ENCODE measurements around the gene RBM22.
A peak's percentile ranks its signal among the peaks of the same experiment; 100 is the strongest.

Gene RBM22

DNA sequence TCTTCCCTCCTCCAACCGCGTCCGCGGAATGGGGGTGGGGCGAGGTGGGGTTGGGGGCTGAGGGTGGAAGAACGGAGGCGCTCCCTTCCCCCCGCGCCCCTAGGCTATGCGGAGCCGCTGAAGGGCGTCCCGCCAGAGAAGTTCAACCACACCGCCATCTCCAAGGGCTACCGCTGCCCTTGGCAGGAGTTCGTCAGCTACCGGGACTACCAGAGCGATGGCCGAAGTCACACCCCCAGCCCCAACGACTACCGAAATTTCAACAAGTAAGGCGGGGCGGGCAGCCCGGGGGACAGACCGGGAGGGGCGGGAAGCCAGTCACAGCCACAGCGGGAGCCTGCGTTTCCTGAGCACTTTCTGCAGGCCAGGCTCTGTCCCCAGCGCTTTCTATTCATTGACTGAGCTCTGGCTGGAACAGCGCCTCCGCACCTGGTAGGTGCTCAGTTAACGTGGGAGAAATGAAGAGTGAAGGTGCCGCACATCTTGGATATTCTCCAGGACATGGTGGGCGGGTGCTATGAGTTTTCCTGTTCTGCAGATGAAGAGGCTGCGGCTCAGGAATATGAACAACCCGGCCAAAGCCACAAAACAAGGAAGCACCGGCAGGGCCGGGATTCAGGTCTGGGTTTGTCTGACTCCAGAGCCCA is 28.5 kb downstream of the RBM22 start:
- TF ChIP-seq, protein P1, sequence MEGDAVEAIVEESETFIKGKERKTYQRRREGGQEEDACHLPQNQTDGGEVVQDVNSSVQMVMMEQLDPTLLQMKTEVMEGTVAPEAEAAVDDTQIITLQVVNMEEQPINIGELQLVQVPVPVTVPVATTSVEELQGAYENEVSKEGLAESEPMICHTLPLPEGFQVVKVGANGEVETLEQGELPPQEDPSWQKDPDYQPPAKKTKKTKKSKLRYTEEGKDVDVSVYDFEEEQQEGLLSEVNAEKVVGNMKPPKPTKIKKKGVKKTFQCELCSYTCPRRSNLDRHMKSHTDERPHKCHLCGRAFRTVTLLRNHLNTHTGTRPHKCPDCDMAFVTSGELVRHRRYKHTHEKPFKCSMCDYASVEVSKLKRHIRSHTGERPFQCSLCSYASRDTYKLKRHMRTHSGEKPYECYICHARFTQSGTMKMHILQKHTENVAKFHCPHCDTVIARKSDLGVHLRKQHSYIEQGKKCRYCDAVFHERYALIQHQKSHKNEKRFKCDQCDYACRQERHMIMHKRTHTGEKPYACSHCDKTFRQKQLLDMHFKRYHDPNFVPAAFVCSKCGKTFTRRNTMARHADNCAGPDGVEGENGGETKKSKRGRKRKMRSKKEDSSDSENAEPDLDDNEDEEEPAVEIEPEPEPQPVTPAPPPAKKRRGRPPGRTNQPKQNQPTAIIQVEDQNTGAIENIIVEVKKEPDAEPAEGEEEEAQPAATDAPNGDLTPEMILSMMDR (conservative IDR thresholded peaks at IDR 0.05; ENCODE audit: low read length), result no peak
- TF ChIP-seq EZH2phosphoT487 (IDR thresholded peaks at IDR 0.05; ENCODE audit: borderline replicate concordance), result no peak
- Histone ChIP-seq H3K36me3 (ENCODE audit: insufficient read depth, low read length) (no peaks in the 10 kb centered on the region), H3K27me3 (ENCODE audit: insufficient read depth, low read length, poor library complexity, severe bottlenecking) (no peaks in the 10 kb centered on the region), H3K9ac (ENCODE audit: low read depth, low read length, poor library complexity, severe bottlenecking) (peak overlapping the region; percentile 49), H4K20me1 (ENCODE audit: insufficient read depth, low read length, poor library complexity, severe bottlenecking) (no peaks in the 10 kb centered on the region), H3F3A (ENCODE audit: low read depth) (no peaks in the 10 kb centered on the region; the same call in 1 of the 2 replicates), H3K9me3 (ENCODE audit: insufficient read depth, low read depth, low read length) (no peaks in the 10 kb centered on the region), H3K4me1 (ENCODE audit: insufficient read depth, low read length, poor library complexity, severe bottlenecking) (no peaks in the 10 kb centered on the region), H2AFZ (ENCODE audit: low read length) (peak overlapping the region; percentile 75), H3K4me2 (ENCODE audit: low read depth, low read length, poor library complexity, severe bottlenecking) (peak overlapping the region; percentile 50), H3K79me2 (ENCODE audit: insufficient read depth, low read length) (no peaks in the 10 kb centered on the region), H3K4me3 (ENCODE audit: low read length, poor library complexity, severe bottlenecking) (peak overlapping the region; percentile 62), H3K9me2 (replicated peaks; ENCODE audit: low read depth, low read length) (no peaks in the 10 kb centered on the region)

DNA sequence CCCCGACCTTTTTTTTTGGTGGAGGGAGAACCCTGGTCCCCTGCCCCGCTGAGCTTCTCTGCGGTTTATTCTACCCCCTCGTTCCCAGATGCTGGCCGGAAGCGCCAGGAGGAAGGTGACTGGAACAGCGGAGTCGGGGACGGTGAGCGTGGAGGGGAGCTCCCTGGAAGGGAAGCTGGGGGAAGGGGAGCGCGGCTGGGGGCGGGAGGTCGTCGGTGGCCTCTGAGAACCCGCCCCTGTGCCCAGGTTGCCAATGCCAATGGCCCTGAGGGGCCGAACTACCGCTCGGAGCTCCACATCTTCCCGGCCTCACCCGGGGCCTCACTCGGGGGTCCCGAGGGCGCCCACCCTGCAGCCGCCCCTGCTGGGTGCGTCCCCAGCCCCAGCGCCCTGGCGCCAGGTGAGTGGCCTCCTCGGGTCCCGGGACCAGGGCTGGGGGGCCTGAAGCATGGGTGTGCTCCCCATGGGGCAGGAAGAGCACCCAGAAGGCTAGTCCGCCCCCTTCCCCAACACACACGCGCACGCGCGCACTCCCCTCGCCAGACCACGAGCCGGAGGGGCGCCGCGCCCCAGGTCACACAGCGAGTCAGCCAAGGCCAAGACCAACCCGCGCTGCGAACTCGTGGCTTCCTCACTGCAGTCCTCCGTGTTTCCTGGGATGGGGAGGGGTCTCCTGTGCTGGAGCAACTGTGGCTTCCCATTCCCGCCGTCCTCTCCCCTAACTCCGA is 29.2 kb downstream of the RBM22 start:
- Histone ChIP-seq H3K36me3 (ENCODE audit: insufficient read depth, low read length) (no peaks in the 10 kb centered on the region), H4K20me1 (ENCODE audit: insufficient read depth, low read length, poor library complexity, severe bottlenecking) (no peaks in the 10 kb centered on the region), H3F3A (ENCODE audit: low read depth) (no peaks in the 10 kb centered on the region; the same call in 1 of the 2 replicates), H3K4me3 (ENCODE audit: low read length, poor library complexity, severe bottlenecking) (peak overlapping the region; percentile 62), H2AFZ (ENCODE audit: low read length) (peak overlapping the region; percentile 75), H3K9ac (ENCODE audit: low read depth, low read length, poor library complexity, severe bottlenecking) (peak overlapping the region; percentile 49), H3K4me2 (ENCODE audit: low read depth, low read length, poor library complexity, severe bottlenecking) (peak overlapping the region; percentile 50), H3K4me1 (ENCODE audit: insufficient read depth, low read length, poor library complexity, severe bottlenecking) (no peaks in the 10 kb centered on the region), H3K9me3 (ENCODE audit: insufficient read depth, low read depth, low read length) (no peaks in the 10 kb centered on the region), H3K79me2 (ENCODE audit: insufficient read depth, low read length) (no peaks in the 10 kb centered on the region), H3K9me2 (replicated peaks; ENCODE audit: low read depth, low read length) (no peaks in the 10 kb centered on the region), H3K27me3 (ENCODE audit: insufficient read depth, low read length, poor library complexity, severe bottlenecking) (no peaks in the 10 kb centered on the region)
- TF ChIP-seq EZH2phosphoT487 (IDR thresholded peaks at IDR 0.05; ENCODE audit: borderline replicate concordance), result no peak
- TF ChIP-seq, protein P1 (conservative IDR thresholded peaks at IDR 0.05; ENCODE audit: low read length), result no peak

DNA sequence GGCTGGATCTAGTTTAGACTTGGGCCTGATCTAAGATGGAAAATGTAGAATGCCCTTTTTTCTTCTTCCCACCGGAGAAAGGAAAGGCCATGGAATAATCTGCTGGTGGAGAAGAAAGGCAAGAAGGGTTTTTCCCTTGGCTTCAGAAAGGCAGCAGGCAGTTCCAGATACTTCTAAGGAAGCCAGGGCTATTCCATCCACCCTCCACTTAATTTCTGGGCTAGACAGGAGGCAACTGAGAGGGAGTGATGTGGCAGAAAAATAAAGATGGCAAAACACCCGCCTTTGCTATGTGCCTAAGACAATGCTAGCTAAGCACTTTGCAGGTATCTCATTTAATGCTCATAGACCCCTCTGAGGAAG is 29.9 kb downstream of the RBM22 start:
- H3K4me3 ChIP-seq (ENCODE audit: low read length, poor library complexity, severe bottlenecking), result no peak overlapping the region
- no peak overlapping the region for H3K9ac ChIP-seq (ENCODE audit: low read depth, low read length, poor library complexity, severe bottlenecking)
- H3F3A ChIP-seq (ENCODE audit: low read depth), result no peaks in the 10 kb centered on the region; the same call in 1 of the 2 replicates
- TF ChIP-seq, protein P1 (conservative IDR thresholded peaks at IDR 0.05; ENCODE audit: low read length), result no peak
- no peak for TF ChIP-seq EZH2phosphoT487 (IDR thresholded peaks at IDR 0.05; ENCODE audit: borderline replicate concordance)
- no peak overlapping the region for H3K4me2 ChIP-seq (ENCODE audit: low read depth, low read length, poor library complexity, severe bottlenecking)
- no peaks in the 10 kb centered on the region for H3K4me1 ChIP-seq (ENCODE audit: insufficient read depth, low read length, poor library complexity, severe bottlenecking)
- H3K27me3 ChIP-seq (ENCODE audit: insufficient read depth, low read length, poor library complexity, severe bottlenecking), result no peaks in the 10 kb centered on the region
- H3K36me3 ChIP-seq (ENCODE audit: insufficient read depth, low read length), result no peaks in the 10 kb centered on the region
- no peaks in the 10 kb centered on the region for H3K79me2 ChIP-seq (ENCODE audit: insufficient read depth, low read length)
- H4K20me1 ChIP-seq (ENCODE audit: insufficient read depth, low read length, poor library complexity, severe bottlenecking), result no peaks in the 10 kb centered on the region
- no peak overlapping the region for H2AFZ ChIP-seq (ENCODE audit: low read length)
- H3K9me3 ChIP-seq (ENCODE audit: insufficient read depth, low read depth, low read length), result no peaks in the 10 kb centered on the region
- no peaks in the 10 kb centered on the region for H3K9me2 ChIP-seq (replicated peaks; ENCODE audit: low read depth, low read length)

Measured in Loucy (cell line).